Effector CD4-positive, alpha-beta T cell (primary cell): ENCODE measurements around the gene BORCS5.
"Not testable (repeated sequence)": the region's sequence is repeated elsewhere in the genome, so short reads cannot be mapped to it uniquely, and the experiment has no call there.

Experiments
- DNase-seq: peaks from one replicate; pipeline ENCODE4 v3.0.0-alpha.2; 2020
- total RNA-seq: gene quantifications from one replicate; lab custom pipeline; 2026; lab: John Stamatoyannopoulos, UW

The BORCS5 gene
- total RNA-seq, result 50.8 reads per million, percentile 68 among the genes with 10 or more reads in this experiment

- peak; percentile 96 for DNase-seq
Observed at GRCh38 chr12:12356896-12357718, at the start of gene BORCS5. Gene BORCS5, plus strand, starts transcription at chr12:12357078. Its CDS starts 374 bp downstream, at chr12:12357452.

GRCh38 chr12:12310695-12311094 lies 46.2 kb upstream of the BORCS5 start:
- DNase-seq, result not testable (repeated sequence)

GRCh38 chr12:12315838-12316237 lies 41.0 kb upstream of the BORCS5 start:
- no peak for DNase-seq

GRCh38 chr12:12319451-12320183 lies 37.3 kb upstream of the BORCS5 start:
- DNase-seq, result no peak

- DNase-seq, result no peak
Observed at GRCh38 chr12:12323118-12323517, 33.8 kb upstream of the BORCS5 start.

- DNase-seq, result no peak
Observed at GRCh38 chr12:12323591-12323990, 33.3 kb upstream of the BORCS5 start.

- no peak for DNase-seq
Observed at GRCh38 chr12:12326262-12326661, 30.6 kb upstream of the BORCS5 start.

GRCh38 chr12:12327802-12328201 lies 29.1 kb upstream of the BORCS5 start:
- peak; percentile 7 for DNase-seq

- DNase-seq, result no peak
Observed at GRCh38 chr12:12331244-12331771, 25.6 kb upstream of the BORCS5 start.

- no peak for DNase-seq
Observed at GRCh38 chr12:12331896-12332295, 25.0 kb upstream of the BORCS5 start.

- no peak for DNase-seq
Observed at GRCh38 chr12:12333407-12334366, 23.2 kb upstream of the BORCS5 start.

GRCh38 chr12:12334367-12335040 lies 22.4 kb upstream of the BORCS5 start:
- peak; percentile 39 for DNase-seq

GRCh38 chr12:12336049-12336411 lies 20.8 kb upstream of the BORCS5 start:
- DNase-seq, result no peak

GRCh38 chr12:12336511-12336910 lies 20.4 kb upstream of the BORCS5 start:
- DNase-seq, result no peak

- no peak for DNase-seq
Observed at GRCh38 chr12:12338527-12339168, 18.2 kb upstream of the BORCS5 start.

- DNase-seq, result peak; percentile 14
Observed at GRCh38 chr12:12349711-12350665, 6.9 kb upstream of the BORCS5 start, which contains the start of gene MANSC1. Gene MANSC1, minus strand, starts transcription at chr12:12350242. Its CDS starts 6,928 bp downstream, at chr12:12343314.

- DNase-seq, result no peak
Observed at GRCh38 chr12:12350868-12351463, 5.9 kb upstream of the BORCS5 start.

GRCh38 chr12:12351468-12352185 lies 5.3 kb upstream of the BORCS5 start:
- DNase-seq, result not testable (repeated sequence)

- no peak for DNase-seq
Observed at GRCh38 chr12:12353276-12353675, 3.6 kb upstream of the BORCS5 start.
